Prostate gland (tissue), 2 donors: ENCODE data around the gene ADAMTSL5. TPM values are rescaled to one million over a fixed set of nuclear protein-coding genes. Genes with fewer than 3 reads are reported as not detected.

ENCODE experiments used
- DNase-seq: peaks from one replicate; pipeline ENCODE4 v3.0.0-alpha.2; 2019; ENCODE audit warnings: low spot score
- H3K27ac ChIP-seq, 2 donors: fragments of 200-600 bp; sonication (generic); 2 replicates each; pipeline ENCODE4 v1.5.1; 2017 to 2019
- H3K27me3 ChIP-seq: fragments of 200-600 bp; sonication (generic); replicated peaks from 2 replicates; pipeline ENCODE4 v1.5.1; 2019; ENCODE audit not compliant: insufficient read depth
- H3K36me3 ChIP-seq, 2 donors: fragments of 200-600 bp; sonication (generic); 1 replicate in 1 of 2; 2 replicates in 1 of 2; pipeline versions ENCODE4 v1.5.1 to v1.8.1; 2017 to 2019
- H3K4me1 ChIP-seq: fragments of 200-600 bp; sonication (generic); replicated peaks from 2 replicates; pipeline ENCODE4 v1.5.1; 2019
- H3K4me3 ChIP-seq, 2 donors: fragments of 200-600 bp; sonication (generic); 2 replicates each; pipeline ENCODE4 v1.5.1; 2017 to 2019
- H3K9me3 ChIP-seq: fragments of 200-600 bp; sonication (generic); 2 replicates; pipeline ENCODE4 v1.5.1; 2017
- CTCF ChIP-seq, 4 experiments: fragments of 200-600 bp in 2 of 4; fragments of 450-650 bp in 2 of 4; sonication (generic) in 2 of 4; IDR thresholded peaks; 1 replicate in 3 of 4; 2 replicates in 1 of 4; pipeline ENCODE4 v1.5.1; 2016 to 2019; ENCODE audit warnings: antibody characterized with exemption in 4 of 4, mild to moderate bottlenecking in 2 of 4, moderate library complexity in 2 of 4
- POLR2A ChIP-seq: fragments of 450-650 bp; IDR thresholded peaks from one replicate; pipeline ENCODE4 v1.6.1; 2016; ENCODE audit warnings: antibody characterized with exemption, mild to moderate bottlenecking
- POLR2AphosphoS5 ChIP-seq: sonication (generic); formaldehyde crosslinking; IDR thresholded peaks from one replicate; pipeline ENCODE4 v1.6.1; 2017; ENCODE audit warnings: antibody characterized with exemption
- WGBS: methylation state at CpG from one replicate; pipeline ENCODE4 v1.1.5; 2018; 5-methylcytosine and 5-hydroxymethylcytosine counted together
- intact Hi-C: fragments of 100-400 bp; cut with DNase I; formaldehyde crosslinking; loops from one replicate; pipeline ENCODE4 v1.14.2; 2022
- total RNA-seq, 2 donors: library from RNA; depleted of rRNA; stranded (reverse); fragments of >200 nt; gene quantifications; one replicate each; pipeline ENCODE4 v1.1.0, GENCODE V29; 2016

ADAMTSL5 gene
- 10 to 100 TPM in 1 of 2 donors, under 1 TPM in 1; 0.82 to 14.5 TPM for total RNA-seq

- peak in 1 of 4 experiments; percentile 45 for TF ChIP-seq CTCF (IDR thresholded peaks at IDR 0.05)
- no peak for TF ChIP-seq POLR2AphosphoS5
- no peak for TF ChIP-seq POLR2A
- H3K27ac ChIP-seq = peak within 1 kb of the TSS in 1 of 2 donors; percentile 42
- WGBS = 7% methylated on average over 47 of the region's 78 CpGs
- peaks cover 3% of the 10 kb centered on the region for H3K27me3 ChIP-seq
- peak within 1 kb of the TSS; percentile 32 to 37 for H3K4me3 ChIP-seq
- H3K36me3 ChIP-seq = no peaks in the 10 kb centered on the region
- DNase-seq = no peak
- intact Hi-C loops = no loop called here
- H3K4me1 ChIP-seq = no peaks in the 10 kb centered on the region
- no peaks in the 10 kb centered on the region for H3K9me3 ChIP-seq
Measured at GRCh38 chr19:1512671-1513498, at the start of gene ADAMTSL5. Gene ADAMTSL5, minus strand, starts transcription at chr19:1513019. Its CDS starts 2,076 bp downstream, at chr19:1510943.

- Histone ChIP-seq H3K9me3 (no peaks in the 10 kb centered on the region), H3K27me3 (no peaks in the 10 kb centered on the region), H3K4me1 (peaks cover 5% of the 10 kb centered on the region), H3K27ac (no peak overlapping the region), H3K36me3 (no peaks in the 10 kb centered on the region), H3K4me3 (no peak overlapping the region)
- 81% methylated on average over 17 of the region's 17 CpGs for WGBS
- DNase-seq = no peak
- TF ChIP-seq POLR2A = no peak
- TF ChIP-seq POLR2AphosphoS5 = no peak
- no peak for TF ChIP-seq CTCF (IDR thresholded peaks at IDR 0.05)
- intact Hi-C loops = no loop called here
Measured at GRCh38 chr19:1561236-1561842, 48.5 kb upstream of the ADAMTSL5 start.

DNA sequence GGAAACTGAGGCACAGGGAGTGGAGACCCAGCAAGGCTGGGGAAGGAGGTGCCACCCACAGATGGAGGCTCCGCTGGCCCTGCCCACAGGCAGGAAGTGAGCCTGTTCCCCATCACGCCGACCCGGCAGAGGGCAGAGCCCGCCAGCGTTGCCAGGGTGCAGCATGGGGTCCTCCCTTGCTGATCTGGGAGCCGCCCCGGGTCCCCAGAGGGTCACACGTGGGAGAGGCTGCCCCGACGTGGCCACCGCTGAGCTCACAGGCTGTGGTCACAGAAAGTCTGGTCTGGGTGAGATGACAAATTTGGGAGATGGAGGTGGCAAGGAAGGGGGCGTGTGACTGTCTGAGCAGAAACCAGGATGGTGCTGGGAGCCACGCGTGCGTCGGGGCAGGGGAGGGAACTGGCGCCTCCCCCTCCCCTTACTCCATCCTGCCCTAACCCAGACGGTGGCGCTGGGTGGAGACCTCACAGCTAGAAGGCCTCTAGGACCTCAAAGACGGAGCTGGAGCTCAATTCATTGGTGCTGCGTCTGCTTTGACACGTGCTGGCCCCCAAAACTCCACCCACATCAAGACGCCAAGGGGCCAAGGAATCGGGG lies 47.6 kb upstream of the ADAMTSL5 start:
- H3K4me1 ChIP-seq = no peaks in the 10 kb centered on the region
- H3K9me3 ChIP-seq = no peaks in the 10 kb centered on the region
- no peak for DNase-seq
- H3K36me3 ChIP-seq = no peaks in the 10 kb centered on the region
- H3K27ac ChIP-seq = no peak overlapping the region
- intact Hi-C loops = no loop called here
- WGBS = 59% methylated on average over 25 of the region's 25 CpGs
- no peak overlapping the region for H3K4me3 ChIP-seq
- TF ChIP-seq POLR2AphosphoS5 (no peak), CTCF (IDR thresholded peaks at IDR 0.05) (no peak), POLR2A (no peak)
- no peaks in the 10 kb centered on the region for H3K27me3 ChIP-seq

DNA sequence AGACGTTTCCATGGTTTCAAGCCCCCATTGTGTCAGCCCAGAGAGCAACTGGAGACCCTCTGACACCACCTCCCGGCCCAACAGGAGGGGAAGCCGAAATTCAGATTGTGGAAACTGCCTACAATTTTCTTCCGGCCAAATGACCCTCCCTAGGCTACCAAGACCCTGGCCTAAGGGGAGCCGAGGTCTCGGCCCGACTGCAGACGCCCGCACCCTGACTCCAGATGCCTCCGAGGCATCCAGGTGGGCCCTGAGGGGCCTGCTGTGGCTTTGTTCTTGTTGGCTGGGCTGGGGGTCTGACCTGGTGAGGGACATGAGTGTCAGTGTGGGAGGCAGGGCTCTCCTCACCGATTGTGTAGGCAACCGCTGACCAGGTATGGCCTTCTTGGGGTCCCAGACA lies 45.7 kb upstream of the ADAMTSL5 start:
- TF ChIP-seq POLR2A (no peak), POLR2AphosphoS5 (no peak), CTCF (IDR thresholded peaks at IDR 0.05) (no peak)
- no peak for DNase-seq
- Histone ChIP-seq H3K27me3 (no peaks in the 10 kb centered on the region), H3K4me1 (no peaks in the 10 kb centered on the region), H3K9me3 (no peaks in the 10 kb centered on the region), H3K27ac (no peak overlapping the region), H3K4me3 (no peak overlapping the region), H3K36me3 (no peaks in the 10 kb centered on the region)
- intact Hi-C loops = no loop called here
- WGBS = 83% methylated on average over 12 of the region's 12 CpGs
